Ectodermal cell (in vitro differentiated cells): Measurements from ENCODE around the gene ST3GAL4.

Experiments
- H3K27ac ChIP-seq: 2 replicates; pipeline ENCODE4 v1.7.0; 2013; ENCODE audit warnings: mild to moderate bottlenecking, low read depth, low read length; ENCODE audit not compliant: insufficient read depth, poor library complexity, severe bottlenecking
- H3K27me3 ChIP-seq: 2 replicates; pipeline ENCODE4 v1.7.0; 2013; ENCODE audit warnings: mild to moderate bottlenecking, low read length; ENCODE audit not compliant: insufficient read depth, control insufficient read depth, poor library complexity, severe bottlenecking
- H3K36me3 ChIP-seq: one replicate; pipeline ENCODE4 v1.7.0; 2013; ENCODE audit warnings: low read length; ENCODE audit not compliant: control insufficient read depth, insufficient read depth
- H3K4me1 ChIP-seq: one replicate; pipeline ENCODE4 v1.7.0; 2013; ENCODE audit warnings: low read length; ENCODE audit not compliant: control insufficient read depth, insufficient read depth
- H3K4me3 ChIP-seq: 2 replicates; pipeline ENCODE4 v1.7.0; 2013; ENCODE audit warnings: low read depth, low read length, control low read depth; ENCODE audit not compliant: insufficient read depth
- H3K9me3 ChIP-seq: 2 replicates; pipeline ENCODE4 v1.7.0; 2013; ENCODE audit warnings: mild to moderate bottlenecking, low read length, moderate library complexity; ENCODE audit not compliant: control insufficient read depth
- WGBS, 2 experiments: methylation state at CpG; one replicate each; pipeline ENCODE4 v1.1.7; 2013; ENCODE audit warnings: missing lambda C conversion rate in 2 of 2; 5-methylcytosine and 5-hydroxymethylcytosine counted together

Gene ST3GAL4

GRCh38 chr11:126422446-126422845 is 67.0 kb downstream of the ST3GAL4 start:
- Histone ChIP-seq H3K36me3 (no peaks in the 10 kb centered on the region), H3K9me3 (no peaks in the 10 kb centered on the region), H3K4me3 (no peak overlapping the region), H3K27ac (no peak overlapping the region), H3K4me1 (peaks cover 4% of the 10 kb centered on the region), H3K27me3 (no peaks in the 10 kb centered on the region)
- WGBS, 2 experiments = 95 to 97% methylated on average over 2 of the region's 2 CpGs

DNA sequence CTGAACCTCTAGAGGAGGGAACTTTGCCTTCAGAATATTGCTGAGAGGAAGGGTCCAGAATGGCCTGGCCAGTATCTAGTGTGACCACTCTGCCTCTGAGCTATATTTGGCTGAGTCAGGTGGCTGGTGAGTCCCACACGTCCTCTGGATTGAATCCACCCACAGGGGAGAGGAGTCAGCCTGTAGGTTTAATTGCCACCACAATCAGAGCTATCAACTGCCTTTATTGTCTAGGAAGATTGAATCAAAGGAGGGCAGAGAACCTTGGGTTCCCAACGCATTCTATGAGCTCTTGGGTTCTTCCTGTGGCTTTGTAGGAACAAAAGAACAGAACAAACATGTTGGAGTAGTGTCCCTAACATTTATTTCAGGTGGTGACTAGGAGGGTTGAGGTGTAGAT is 67.7 kb downstream of the ST3GAL4 start:
- H3K36me3 ChIP-seq = no peaks in the 10 kb centered on the region
- H3K4me1 ChIP-seq = peaks cover 4% of the 10 kb centered on the region
- no peaks in the 10 kb centered on the region for H3K9me3 ChIP-seq
- H3K27ac ChIP-seq = no peak overlapping the region
- H3K4me3 ChIP-seq = no peak overlapping the region
- no peaks in the 10 kb centered on the region for H3K27me3 ChIP-seq
- WGBS, 2 experiments = 67 to 71% methylated on average over 2 of the region's 2 CpGs

- WGBS, 2 experiments = 85 to 88% methylated on average over 11 of the region's 11 CpGs
- Histone ChIP-seq H3K4me3 (no peak overlapping the region), H3K36me3 (no peaks in the 10 kb centered on the region), H3K27me3 (no peaks in the 10 kb centered on the region), H3K27ac (no peak overlapping the region), H3K4me1 (peaks cover 4% of the 10 kb centered on the region), H3K9me3 (no peaks in the 10 kb centered on the region)
Observed at GRCh38 chr11:126423743-126424142, 68.3 kb downstream of the ST3GAL4 start.

GRCh38 chr11:126424471-126425039 is 69.1 kb downstream of the ST3GAL4 start:
- H3K4me1 ChIP-seq = peaks cover 4% of the 10 kb centered on the region
- H3K36me3 ChIP-seq = no peaks in the 10 kb centered on the region
- H3K27me3 ChIP-seq = no peaks in the 10 kb centered on the region
- H3K4me3 ChIP-seq = no peak overlapping the region
- H3K9me3 ChIP-seq = no peaks in the 10 kb centered on the region
- no peak overlapping the region for H3K27ac ChIP-seq
- 88 to 89% methylated on average over 30 of the region's 30 CpGs for WGBS, 2 experiments

DNA sequence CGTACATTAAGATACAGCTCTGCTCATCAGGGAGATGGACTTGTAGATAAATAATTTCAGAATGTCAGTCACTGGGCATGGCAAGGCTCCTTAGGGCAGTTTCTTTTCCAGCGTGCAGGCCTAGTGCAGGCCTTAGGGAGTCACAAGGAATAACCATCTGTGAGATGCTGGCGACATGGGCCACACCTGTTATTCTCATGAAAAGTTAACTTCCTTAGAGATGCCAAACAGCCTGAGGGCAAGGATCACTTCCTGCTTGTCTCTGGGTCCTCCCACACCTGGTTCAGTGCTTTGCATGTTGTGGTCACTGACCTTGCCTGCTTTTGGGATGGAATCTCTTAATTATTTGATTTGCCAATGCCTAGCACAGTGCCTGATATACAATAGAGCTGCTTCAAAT is 70.6 kb downstream of the ST3GAL4 start:
- Histone ChIP-seq H3K4me1 (peaks cover 4% of the 10 kb centered on the region), H3K36me3 (no peaks in the 10 kb centered on the region), H3K9me3 (no peaks in the 10 kb centered on the region), H3K27me3 (no peaks in the 10 kb centered on the region), H3K27ac (no peak overlapping the region), H3K4me3 (no peak overlapping the region)
- WGBS, 2 experiments = 95 to 97% methylated on average over 3 of the region's 3 CpGs

GRCh38 chr11:126426820-126427749 is 71.6 kb downstream of the ST3GAL4 start:
- H3K27me3 ChIP-seq = no peaks in the 10 kb centered on the region
- no peak overlapping the region for H3K27ac ChIP-seq
- H3K36me3 ChIP-seq = no peaks in the 10 kb centered on the region
- H3K4me1 ChIP-seq = peaks cover 4% of the 10 kb centered on the region
- WGBS, 2 experiments = 90 to 91% methylated on average over 14 of the region's 14 CpGs
- H3K4me3 ChIP-seq = no peak overlapping the region
- no peaks in the 10 kb centered on the region for H3K9me3 ChIP-seq

DNA sequence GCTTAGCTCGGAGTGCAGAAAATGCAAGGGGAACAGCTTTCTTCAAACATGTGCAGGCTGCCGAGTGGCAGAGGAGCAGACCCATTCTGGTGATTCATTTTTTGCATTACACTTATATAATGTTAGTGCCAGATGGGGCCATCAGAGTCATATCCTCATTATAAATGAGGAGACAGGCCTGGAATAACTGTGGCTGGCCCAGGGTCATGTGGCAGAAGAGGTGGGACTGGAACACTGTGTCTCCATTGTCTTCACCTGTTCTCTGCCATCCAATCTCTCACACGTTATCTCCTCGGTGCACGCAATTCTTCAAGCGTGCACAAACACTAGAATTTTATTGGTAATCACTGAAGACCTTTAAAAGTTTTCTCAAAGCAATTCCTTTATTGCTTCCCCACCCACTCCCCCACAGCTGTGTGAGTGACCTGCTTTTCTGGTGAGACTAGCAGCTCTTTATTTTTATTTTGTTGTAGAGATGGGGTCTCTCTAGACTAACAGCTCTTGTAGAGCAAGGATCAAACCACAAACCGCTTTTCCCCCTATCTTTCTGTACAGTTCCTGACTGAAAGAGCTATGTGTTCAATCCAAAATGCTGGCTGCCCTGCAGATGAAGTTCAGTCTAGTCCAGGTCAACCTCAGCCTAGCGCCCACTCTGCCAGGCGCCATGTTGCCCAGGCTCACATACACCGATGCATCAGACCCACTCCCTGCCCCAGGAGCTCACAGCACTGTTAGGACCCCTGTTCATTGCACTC is 75.3 kb downstream of the ST3GAL4 start:
- 95 to 98% methylated on average over 10 of the region's 10 CpGs for WGBS, 2 experiments
- H3K27me3 ChIP-seq = no peaks in the 10 kb centered on the region
- peaks cover 23% of the 10 kb centered on the region for H3K4me1 ChIP-seq
- no peak overlapping the region for H3K27ac ChIP-seq
- no peaks in the 10 kb centered on the region for H3K36me3 ChIP-seq
- no peaks in the 10 kb centered on the region for H3K9me3 ChIP-seq
- no peak overlapping the region for H3K4me3 ChIP-seq

GRCh38 chr11:126431401-126432064 is 76.0 kb downstream of the ST3GAL4 start:
- H3K27me3 ChIP-seq = no peaks in the 10 kb centered on the region
- no peaks in the 10 kb centered on the region for H3K36me3 ChIP-seq
- H3K9me3 ChIP-seq = no peaks in the 10 kb centered on the region
- H3K4me3 ChIP-seq = no peak overlapping the region
- H3K27ac ChIP-seq = no peak overlapping the region
- H3K4me1 ChIP-seq = peaks cover 23% of the 10 kb centered on the region
- WGBS, 2 experiments = 93% methylated on average over 23 of the region's 23 CpGs

DNA sequence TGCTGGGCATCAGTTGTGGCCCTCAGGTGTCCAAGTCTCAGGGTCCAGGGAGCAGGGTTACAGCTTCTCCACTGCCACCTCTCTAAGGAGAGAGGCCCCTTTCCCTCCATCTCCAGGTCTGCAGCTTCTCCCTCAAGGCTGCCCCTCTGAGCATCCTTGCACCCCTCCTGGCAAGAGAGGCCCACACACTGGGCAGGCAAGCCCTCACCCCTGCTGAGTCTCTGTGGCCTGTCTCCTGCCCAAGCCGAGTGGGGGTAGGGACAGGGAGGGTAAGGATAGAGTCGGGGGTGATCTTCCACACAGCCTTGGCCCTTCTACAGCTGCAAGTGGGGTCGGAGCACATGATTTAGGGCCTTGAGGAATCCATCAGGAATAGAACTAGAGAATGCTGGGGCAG is 76.6 kb downstream of the ST3GAL4 start:
- H3K27ac ChIP-seq = no peak overlapping the region
- no peaks in the 10 kb centered on the region for H3K27me3 ChIP-seq
- 81 to 89% methylated on average over 3 of the region's 3 CpGs for WGBS, 2 experiments
- H3K4me1 ChIP-seq = peaks cover 23% of the 10 kb centered on the region
- H3K4me3 ChIP-seq = no peak overlapping the region
- no peaks in the 10 kb centered on the region for H3K36me3 ChIP-seq
- no peaks in the 10 kb centered on the region for H3K9me3 ChIP-seq
